ENCODE results near the gene AOAH.

GRCh38 chr7:36683695-36684357 is 40.5 kb downstream of the AOAH start:
- TF ChIP-seq POLR2A (IDR thresholded peaks at IDR 0.05) (no peak), CTCF (IDR thresholded peaks at IDR 0.05) (no peak)
